Prostate gland (tissue), 2 donors: ENCODE measurements around the gene SPRYD3.

Source experiments
- POLR2A ChIP-seq: fragments of 450-650 bp; IDR thresholded peaks from one replicate; pipeline ENCODE4 v1.6.1; 2016; ENCODE audit warnings: antibody characterized with exemption, mild to moderate bottlenecking
- TF ChIP-seq, protein P1 (sequence below), 4 experiments: fragments of 200-600 bp in 2 of 4; fragments of 450-650 bp in 2 of 4; sonication (generic) in 2 of 4; IDR thresholded peaks; 1 replicate in 3 of 4; 2 replicates in 1 of 4; pipeline ENCODE4 v1.5.1; 2016 to 2019; ENCODE audit warnings: antibody characterized with exemption in 4 of 4, mild to moderate bottlenecking in 2 of 4, moderate library complexity in 2 of 4

DNA sequence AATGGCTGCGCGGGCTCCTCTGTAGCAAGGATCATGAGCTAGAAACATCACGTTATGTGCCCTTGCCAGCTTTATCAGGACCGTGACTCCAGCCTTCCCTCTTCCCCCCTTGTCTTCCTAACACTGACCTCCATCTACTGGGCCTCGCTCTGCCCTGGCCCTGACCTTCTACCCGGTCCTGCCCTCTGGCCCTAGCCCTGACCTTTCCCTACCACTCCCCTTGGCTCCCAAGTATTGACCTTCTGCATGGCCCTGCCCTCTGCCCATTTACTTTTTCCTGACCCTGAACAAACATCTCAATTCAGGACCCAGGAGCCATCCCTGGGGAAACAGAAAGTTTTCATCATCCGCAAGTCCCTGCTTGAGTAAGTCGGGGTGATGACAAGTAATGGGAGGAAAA, 26.1 kb upstream of the SPRYD3 start:
- TF ChIP-seq, protein P1, sequence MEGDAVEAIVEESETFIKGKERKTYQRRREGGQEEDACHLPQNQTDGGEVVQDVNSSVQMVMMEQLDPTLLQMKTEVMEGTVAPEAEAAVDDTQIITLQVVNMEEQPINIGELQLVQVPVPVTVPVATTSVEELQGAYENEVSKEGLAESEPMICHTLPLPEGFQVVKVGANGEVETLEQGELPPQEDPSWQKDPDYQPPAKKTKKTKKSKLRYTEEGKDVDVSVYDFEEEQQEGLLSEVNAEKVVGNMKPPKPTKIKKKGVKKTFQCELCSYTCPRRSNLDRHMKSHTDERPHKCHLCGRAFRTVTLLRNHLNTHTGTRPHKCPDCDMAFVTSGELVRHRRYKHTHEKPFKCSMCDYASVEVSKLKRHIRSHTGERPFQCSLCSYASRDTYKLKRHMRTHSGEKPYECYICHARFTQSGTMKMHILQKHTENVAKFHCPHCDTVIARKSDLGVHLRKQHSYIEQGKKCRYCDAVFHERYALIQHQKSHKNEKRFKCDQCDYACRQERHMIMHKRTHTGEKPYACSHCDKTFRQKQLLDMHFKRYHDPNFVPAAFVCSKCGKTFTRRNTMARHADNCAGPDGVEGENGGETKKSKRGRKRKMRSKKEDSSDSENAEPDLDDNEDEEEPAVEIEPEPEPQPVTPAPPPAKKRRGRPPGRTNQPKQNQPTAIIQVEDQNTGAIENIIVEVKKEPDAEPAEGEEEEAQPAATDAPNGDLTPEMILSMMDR (IDR thresholded peaks at IDR 0.05) = no peak
- no peak for TF ChIP-seq POLR2A
